Endodermal cell (in vitro differentiated cells): ENCODE measurements around the gene DLG2. TPM values are rescaled to one million over a fixed set of nuclear protein-coding genes. Genes with fewer than 3 reads are reported as not detected.

Source experiments
- DNase-seq: peaks from one replicate; pipeline ENCODE4 v3.0.0-alpha.2; 2017
- H3K27ac ChIP-seq: 2 replicates; pipeline ENCODE4 v1.5.1; 2013; ENCODE audit warnings: mild to moderate bottlenecking, low read depth, low read length, moderate library complexity
- H3K27me3 ChIP-seq: 2 replicates; pipeline ENCODE4 v1.6.1; 2013; ENCODE audit warnings: mild to moderate bottlenecking, low read length, moderate library complexity; ENCODE audit not compliant: insufficient read depth, control insufficient read depth, poor library complexity, severe bottlenecking
- H3K36me3 ChIP-seq: 2 replicates; pipeline ENCODE4 v1.7.0; 2013; ENCODE audit warnings: mild to moderate bottlenecking, low read length, moderate library complexity; ENCODE audit not compliant: control insufficient read depth, insufficient read depth
- H3K4me1 ChIP-seq: one replicate; pipeline ENCODE4 v1.7.0; 2013; ENCODE audit warnings: low read length; ENCODE audit not compliant: control insufficient read depth, insufficient read depth
- H3K4me3 ChIP-seq: 2 replicates; pipeline ENCODE4 v1.5.1; 2013; ENCODE audit warnings: mild to moderate bottlenecking, low read length, moderate library complexity
- H3K9ac ChIP-seq: 2 replicates; pipeline ENCODE4 v1.6.1; 2013; ENCODE audit warnings: mild to moderate bottlenecking, low read length, moderate library complexity; ENCODE audit not compliant: poor library complexity, severe bottlenecking; ENCODE audit errors: extremely low read depth
- H3K9me3 ChIP-seq: 2 replicates; pipeline ENCODE4 v1.6.1; 2013; ENCODE audit warnings: mild to moderate bottlenecking, low read length, moderate library complexity; ENCODE audit not compliant: control insufficient read depth
- H3K27ac Mint-ChIP-seq: 2 replicates; pipeline ENCODE4 v1.8.0; 2020; ENCODE audit warnings: mixed read lengths
- H3K27me3 Mint-ChIP-seq: 2 replicates; pipeline ENCODE4 v1.8.0; 2021; ENCODE audit warnings: mild to moderate bottlenecking, mixed read lengths; ENCODE audit not compliant: insufficient read depth
- H3K36me3 Mint-ChIP-seq: 2 replicates; pipeline ENCODE4 v1.8.0; 2020; ENCODE audit warnings: low read depth, mixed read lengths
- H3K4me1 Mint-ChIP-seq: 2 replicates; pipeline ENCODE4 v1.8.0; 2020; ENCODE audit warnings: mixed read lengths
- H3K4me3 Mint-ChIP-seq: 2 replicates; pipeline ENCODE4 v1.8.0; 2020; ENCODE audit warnings: mild to moderate bottlenecking, moderate library complexity, mixed read lengths
- H3K9me3 Mint-ChIP-seq: 2 replicates; pipeline ENCODE4 v1.8.0; 2020; ENCODE audit warnings: mild to moderate bottlenecking, mixed read lengths
- WGBS, 2 experiments: methylation state at CpG; one replicate each; pipeline versions ENCODE4 v1.1.5 to v1.1.7; 2013; ENCODE audit warnings: missing lambda C conversion rate in 2 of 2, mixed read lengths in 1 of 2; ENCODE audit not compliant: insufficient coverage in 1 of 2, insufficient read length in 1 of 2; 5-methylcytosine and 5-hydroxymethylcytosine counted together
- total RNA-seq, 2 donors: library from RNA; stranded (reverse); fragmentation: NEBNext Ultra II Directional in 1 of 2; extraction: Animal tissue kit (Norgen Biotek cat#: 25700) in 1 of 2; gene quantifications; 2 replicates in 1 of 2; 3 replicates in 1 of 2; pipeline ENCODE4 v1.2.1, GENCODE V29; 2021
- TF ChIP-seq, protein P1 (sequence below): fragments of 200-600 bp; sonication (generic); conservative IDR thresholded peaks from 2 replicates; pipeline ENCODE4 v1.5.0; 2021; ENCODE audit warnings: antibody characterized with exemption, mild to moderate bottlenecking

Gene DLG2
- total RNA-seq, 2 donors from 2014 or later: 9.6 to 10.6 TPM

DNA sequence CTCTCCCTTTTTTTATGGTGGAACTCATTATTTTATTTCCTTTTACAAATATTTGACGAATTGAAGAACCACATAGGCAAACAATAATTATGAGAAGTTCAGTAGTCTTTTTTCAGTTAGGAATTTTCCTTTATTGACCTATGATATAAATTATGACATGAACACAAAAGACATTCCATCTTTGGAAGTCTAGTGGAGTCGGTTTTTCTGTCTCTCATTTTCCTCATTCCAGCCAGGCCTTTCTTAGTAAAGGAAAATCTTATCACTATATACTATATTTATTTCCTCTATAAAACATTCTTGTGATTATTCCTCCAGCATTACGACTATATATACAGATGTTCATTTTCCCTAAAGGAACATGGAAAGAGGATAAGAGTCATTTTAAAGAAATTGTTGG, 1046.1 kb downstream of the DLG2 start:
- 100% methylated on average over 1 of the region's 3 CpGs; no CpG with 5 or more reads in 1 of the 2 experiments for WGBS, 2 experiments
- no peak for DNase-seq
- no peaks in the 10 kb centered on the region for H3K27me3 ChIP-seq
- no peak overlapping the region for H3K9ac ChIP-seq
- Mint-ChIP-seq H3K9me3 (peaks cover 23% of the 10 kb centered on the region), H3K27ac (no peak overlapping the region), H3K36me3 (peaks cover 8% of the 10 kb centered on the region), H3K27me3 (no peaks in the 10 kb centered on the region), H3K4me3 (no peak overlapping the region), H3K4me1 (peaks cover 8% of the 10 kb centered on the region)
- H3K9me3 ChIP-seq: peaks cover 26% of the 10 kb centered on the region
- no peaks in the 10 kb centered on the region for H3K4me1 ChIP-seq
- no peak overlapping the region for H3K27ac ChIP-seq
- TF ChIP-seq, protein P1, sequence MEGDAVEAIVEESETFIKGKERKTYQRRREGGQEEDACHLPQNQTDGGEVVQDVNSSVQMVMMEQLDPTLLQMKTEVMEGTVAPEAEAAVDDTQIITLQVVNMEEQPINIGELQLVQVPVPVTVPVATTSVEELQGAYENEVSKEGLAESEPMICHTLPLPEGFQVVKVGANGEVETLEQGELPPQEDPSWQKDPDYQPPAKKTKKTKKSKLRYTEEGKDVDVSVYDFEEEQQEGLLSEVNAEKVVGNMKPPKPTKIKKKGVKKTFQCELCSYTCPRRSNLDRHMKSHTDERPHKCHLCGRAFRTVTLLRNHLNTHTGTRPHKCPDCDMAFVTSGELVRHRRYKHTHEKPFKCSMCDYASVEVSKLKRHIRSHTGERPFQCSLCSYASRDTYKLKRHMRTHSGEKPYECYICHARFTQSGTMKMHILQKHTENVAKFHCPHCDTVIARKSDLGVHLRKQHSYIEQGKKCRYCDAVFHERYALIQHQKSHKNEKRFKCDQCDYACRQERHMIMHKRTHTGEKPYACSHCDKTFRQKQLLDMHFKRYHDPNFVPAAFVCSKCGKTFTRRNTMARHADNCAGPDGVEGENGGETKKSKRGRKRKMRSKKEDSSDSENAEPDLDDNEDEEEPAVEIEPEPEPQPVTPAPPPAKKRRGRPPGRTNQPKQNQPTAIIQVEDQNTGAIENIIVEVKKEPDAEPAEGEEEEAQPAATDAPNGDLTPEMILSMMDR: no peak
- no peak overlapping the region for H3K4me3 ChIP-seq
- no peaks in the 10 kb centered on the region for H3K36me3 ChIP-seq

DNA sequence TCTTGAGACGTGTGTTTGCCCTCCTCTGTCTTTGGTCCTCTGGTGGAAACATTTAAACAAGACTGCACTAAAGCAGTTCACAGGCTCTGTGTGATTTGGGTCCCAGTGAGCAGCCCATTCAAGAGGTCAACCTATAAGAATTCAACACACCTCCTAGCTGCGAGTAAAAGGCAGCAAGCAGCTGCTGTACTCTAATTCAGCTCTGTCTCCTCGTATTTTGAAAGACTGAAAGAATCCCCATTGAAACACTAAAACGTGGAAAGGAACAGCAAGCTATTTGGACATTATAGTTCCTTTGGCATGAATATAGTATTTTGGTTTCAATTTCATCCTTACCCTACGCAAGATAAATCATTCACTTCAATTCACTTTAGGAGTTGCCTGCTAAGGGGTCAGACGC, 1046.7 kb downstream of the DLG2 start:
- no peak overlapping the region for H3K4me3 Mint-ChIP-seq
- no peaks in the 10 kb centered on the region for H3K27me3 Mint-ChIP-seq
- TF ChIP-seq, protein P1: no peak
- no peak for DNase-seq
- 77 to 81% methylated on average over 3 to 6 of the region's 6 CpGs for whole genome bisulfite sequencing, 2 experiments
- H3K27ac ChIP-seq: no peak overlapping the region
- H3K4me3 ChIP-seq: no peak overlapping the region
- no peaks in the 10 kb centered on the region for H3K36me3 ChIP-seq
- H3K9me3 Mint-ChIP-seq: peaks cover 23% of the 10 kb centered on the region
- no peak overlapping the region for H3K9ac ChIP-seq
- H3K4me1 Mint-ChIP-seq: peaks cover 13% of the 10 kb centered on the region
- peaks cover 8% of the 10 kb centered on the region for H3K36me3 Mint-ChIP-seq
- H3K9me3 ChIP-seq: peaks cover 26% of the 10 kb centered on the region
- no peak overlapping the region for H3K27ac Mint-ChIP-seq
- H3K4me1 ChIP-seq: no peaks in the 10 kb centered on the region
- H3K27me3 ChIP-seq: no peaks in the 10 kb centered on the region

DNA sequence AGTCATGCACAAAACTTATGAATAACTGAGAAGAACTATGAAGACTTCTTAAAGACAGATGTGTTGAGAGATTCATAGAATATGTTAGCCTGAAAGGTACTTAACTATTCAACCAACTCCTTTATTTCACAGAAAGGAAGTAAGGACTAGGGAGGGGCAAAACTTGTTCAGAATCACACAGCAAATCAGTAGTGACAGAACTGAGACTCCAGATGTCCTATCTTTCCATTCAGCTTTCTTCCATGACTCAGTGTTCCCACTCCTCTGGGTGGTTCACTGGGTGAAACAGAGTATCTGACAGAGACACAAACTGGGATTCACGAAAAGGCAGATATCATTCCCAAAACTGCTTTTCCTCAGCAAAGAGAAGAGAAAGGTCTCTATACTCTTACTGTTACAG, 1053.3 kb downstream of the DLG2 start:
- Histone ChIP-seq H3K9ac (no peak overlapping the region), H3K27ac (no peak overlapping the region), H3K4me3 (no peak overlapping the region), H3K36me3 (no peaks in the 10 kb centered on the region), H3K4me1 (peaks cover 2% of the 10 kb centered on the region), H3K9me3 (peaks cover 23% of the 10 kb centered on the region), H3K27me3 (no peaks in the 10 kb centered on the region)
- Mint-ChIP-seq H3K4me3 (no peak overlapping the region), H3K4me1 (peaks cover 18% of the 10 kb centered on the region), H3K27ac (no peak overlapping the region), H3K36me3 (peaks cover 8% of the 10 kb centered on the region), H3K27me3 (no peaks in the 10 kb centered on the region), H3K9me3 (peaks cover 22% of the 10 kb centered on the region)
- TF ChIP-seq, protein P1: no peak
- 87% methylated on average over 1 of the region's 1 CpG; no CpG with 5 or more reads in 1 of the 2 experiments for WGBS, 2 experiments
- no peak for DNase-seq
